Erythroblast (primary cell): Measurements from ENCODE around the gene RNF115.
A peak's percentile ranks its signal among the peaks of the same experiment; 100 is the strongest.

Experiments used
- GATA1 ChIP-seq: IDR thresholded peaks from 2 replicates; pipeline ENCODE4 v1.6.1; 2011; ENCODE audit warnings: low read depth, mild to moderate bottlenecking, control low read depth, low read length, moderate library complexity
- POLR2A ChIP-seq: IDR thresholded peaks from 2 replicates; pipeline ENCODE4 v1.6.1; 2011; ENCODE audit warnings: mild to moderate bottlenecking, low read length

DNA sequence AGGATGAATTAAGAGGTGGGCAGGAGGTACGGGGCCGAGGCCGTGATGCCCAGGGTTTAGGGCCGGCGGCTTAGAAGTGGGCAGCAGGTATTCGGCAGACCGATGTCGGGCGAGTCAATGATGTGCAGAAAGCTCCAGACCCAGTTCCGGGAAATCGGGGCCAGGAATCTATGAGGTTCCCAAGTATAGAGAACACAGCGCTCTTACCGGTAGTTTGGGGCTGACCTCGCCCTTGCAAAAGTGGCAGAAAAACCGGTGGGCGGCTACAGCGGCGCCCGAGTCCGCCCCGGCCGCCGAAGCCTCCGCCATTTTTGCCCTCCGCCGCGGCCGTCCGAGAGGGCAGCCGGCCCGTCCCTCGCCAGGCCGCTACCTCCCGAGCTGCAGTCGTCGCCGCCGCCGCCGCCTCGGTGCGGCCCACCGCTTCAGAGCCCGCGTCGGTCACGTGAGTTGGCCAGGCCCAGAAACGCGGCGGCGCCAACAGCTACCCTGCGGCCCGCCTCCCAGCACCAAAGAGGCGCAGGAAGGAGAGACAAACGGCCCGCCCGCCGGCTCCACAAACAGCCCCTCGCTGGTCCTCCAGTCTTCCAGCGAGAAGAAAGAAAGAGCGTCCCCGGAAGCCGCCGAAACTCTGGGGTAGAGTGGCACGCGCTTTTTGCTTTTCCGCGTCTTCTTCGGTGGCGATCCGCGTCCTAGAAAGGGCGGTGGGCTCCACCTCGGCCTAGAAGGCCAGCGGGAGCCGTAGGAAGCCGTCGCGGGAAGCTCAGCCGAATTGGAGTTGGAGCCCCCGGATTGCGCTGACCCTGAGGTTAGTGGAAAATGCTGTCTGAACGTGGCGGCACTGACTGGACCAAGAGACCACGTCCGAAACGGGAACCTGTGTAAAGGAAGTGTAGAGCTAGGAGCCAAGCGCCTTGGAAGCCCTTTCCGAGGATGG lies at the start of gene RNF115, which contains the start of gene POLR3C:
- TF ChIP-seq POLR2A, result peak; percentile 77
- TF ChIP-seq GATA1, result no peak
